ENCODE data around the gene TMCC3.

- TF ChIP-seq CTCF (IDR thresholded peaks at IDR 0.05) (no peak), EP300 (IDR thresholded peaks at IDR 0.05) (no peak), POLR2AphosphoS5 (IDR thresholded peaks at IDR 0.05) (peak in 2 of 3 donors; percentile 23 to 36)
Measured at GRCh38 chr12:94615260-94616181, 34.8 kb downstream of the TMCC3 start.

Measured in stomach (tissue), 4 donors.